Measurements from ENCODE around the gene ABHD5. TPM values are rescaled to one million over a fixed set of nuclear protein-coding genes. Genes with fewer than 3 reads are reported as not detected.
A peak's percentile ranks its signal among the peaks of the same experiment; 100 is the strongest.

ABHD5 gene
- total RNA-seq, 4 donors from 2014 or later: 12.4 to 50.6 (median 22.8) TPM

GRCh38 chr3:43748645-43749044 is 57.9 kb downstream of the ABHD5 start:
- TF ChIP-seq, protein P1, sequence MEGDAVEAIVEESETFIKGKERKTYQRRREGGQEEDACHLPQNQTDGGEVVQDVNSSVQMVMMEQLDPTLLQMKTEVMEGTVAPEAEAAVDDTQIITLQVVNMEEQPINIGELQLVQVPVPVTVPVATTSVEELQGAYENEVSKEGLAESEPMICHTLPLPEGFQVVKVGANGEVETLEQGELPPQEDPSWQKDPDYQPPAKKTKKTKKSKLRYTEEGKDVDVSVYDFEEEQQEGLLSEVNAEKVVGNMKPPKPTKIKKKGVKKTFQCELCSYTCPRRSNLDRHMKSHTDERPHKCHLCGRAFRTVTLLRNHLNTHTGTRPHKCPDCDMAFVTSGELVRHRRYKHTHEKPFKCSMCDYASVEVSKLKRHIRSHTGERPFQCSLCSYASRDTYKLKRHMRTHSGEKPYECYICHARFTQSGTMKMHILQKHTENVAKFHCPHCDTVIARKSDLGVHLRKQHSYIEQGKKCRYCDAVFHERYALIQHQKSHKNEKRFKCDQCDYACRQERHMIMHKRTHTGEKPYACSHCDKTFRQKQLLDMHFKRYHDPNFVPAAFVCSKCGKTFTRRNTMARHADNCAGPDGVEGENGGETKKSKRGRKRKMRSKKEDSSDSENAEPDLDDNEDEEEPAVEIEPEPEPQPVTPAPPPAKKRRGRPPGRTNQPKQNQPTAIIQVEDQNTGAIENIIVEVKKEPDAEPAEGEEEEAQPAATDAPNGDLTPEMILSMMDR (IDR thresholded peaks at IDR 0.05): no peak
- no peak for TF ChIP-seq POLR2A (IDR thresholded peaks at IDR 0.05)
- Histone ChIP-seq H3K36me3 (no peaks in the 10 kb centered on the region), H3K4me3 (no peak overlapping the region), H3K27me3 (no peaks in the 10 kb centered on the region), H3K27ac (no peak overlapping the region), H3K4me1 (no peaks in the 10 kb centered on the region), H3K9me3 (peaks cover 0 to 9% (median 0%) of the 10 kb centered on the region in 4 donors)
- no peak for DNase-seq

DNA sequence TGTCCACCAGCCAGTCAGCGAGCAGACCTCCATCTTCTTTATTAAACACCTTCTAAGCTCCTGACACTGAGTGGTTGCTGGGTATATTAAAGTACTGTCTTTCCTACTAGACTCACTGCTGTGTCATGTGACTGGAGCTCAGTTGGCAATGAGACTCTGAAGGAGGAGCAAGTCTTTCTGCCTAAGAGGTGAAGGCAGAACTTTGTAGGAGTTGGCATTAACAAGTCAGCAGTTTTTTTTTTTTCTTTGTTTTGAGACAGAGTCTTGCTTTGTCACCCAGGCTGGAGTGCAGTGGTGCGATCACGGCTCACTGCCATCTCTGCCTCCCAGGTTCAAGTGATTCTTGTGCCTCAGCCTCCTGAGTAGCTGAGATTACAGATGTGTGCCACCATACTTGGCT is 62.2 kb downstream of the ABHD5 start:
- no peaks in the 10 kb centered on the region for H3K9me3 ChIP-seq
- H3K4me1 ChIP-seq: peaks cover 0 to 5% (median 0%) of the 10 kb centered on the region in 4 donors
- no peaks in the 10 kb centered on the region for H3K27me3 ChIP-seq
- DNase-seq: no peak
- H3K4me3 ChIP-seq: no peak overlapping the region
- no peaks in the 10 kb centered on the region for H3K36me3 ChIP-seq
- TF ChIP-seq, protein P1 (IDR thresholded peaks at IDR 0.05): no peak
- no peak for TF ChIP-seq POLR2A (IDR thresholded peaks at IDR 0.05)
- no peak overlapping the region for H3K27ac ChIP-seq

DNA sequence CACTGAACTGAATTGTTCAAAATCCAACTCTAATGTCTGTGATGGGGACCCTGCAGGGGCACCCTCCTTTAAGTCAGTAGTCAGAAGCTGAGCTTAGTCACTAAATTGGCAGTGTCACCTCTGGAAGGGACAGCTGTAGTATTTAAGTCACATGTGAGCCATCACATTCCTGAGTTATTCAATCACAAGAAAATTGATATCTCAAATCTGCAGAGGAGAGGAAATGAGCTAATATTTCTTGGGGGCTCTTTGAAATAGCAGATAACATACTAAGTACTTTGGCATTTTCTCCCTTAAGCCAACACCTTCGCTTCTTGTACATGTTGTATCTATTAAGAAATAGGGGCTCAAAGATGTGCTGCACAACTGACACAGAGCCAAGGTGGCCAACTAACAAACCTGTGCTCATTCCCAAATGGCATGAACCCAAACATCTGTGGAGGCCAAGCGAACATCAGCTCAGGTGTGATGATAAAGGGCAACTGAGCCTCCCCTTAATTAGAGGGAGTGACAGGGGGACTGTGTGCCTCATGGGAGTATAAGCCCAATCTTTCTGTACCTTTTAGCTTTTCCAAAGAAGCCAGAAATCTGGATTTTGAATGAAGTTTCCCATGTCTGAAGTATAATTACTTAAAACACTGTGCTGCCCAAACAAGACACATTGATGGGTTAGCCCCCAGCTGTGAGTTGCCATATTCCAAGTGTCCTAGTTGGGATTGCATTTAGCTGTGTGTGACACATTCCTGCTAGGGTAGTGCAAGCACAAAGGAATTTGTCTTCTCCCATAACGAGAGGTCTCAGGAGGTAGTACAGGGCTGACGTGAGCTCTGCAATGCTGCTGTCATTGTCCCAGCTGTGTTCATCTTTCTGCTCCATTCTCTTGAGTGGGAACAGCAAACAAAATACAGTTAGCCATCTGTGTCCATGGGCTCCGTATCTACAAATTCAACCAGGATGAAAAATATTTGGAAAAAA is 63.3 kb downstream of the ABHD5 start:
- no peak for TF ChIP-seq POLR2A (IDR thresholded peaks at IDR 0.05)
- TF ChIP-seq, protein P1 (IDR thresholded peaks at IDR 0.05): no peak
- no peak for DNase-seq
- no peak overlapping the region for H3K27ac ChIP-seq

DNA sequence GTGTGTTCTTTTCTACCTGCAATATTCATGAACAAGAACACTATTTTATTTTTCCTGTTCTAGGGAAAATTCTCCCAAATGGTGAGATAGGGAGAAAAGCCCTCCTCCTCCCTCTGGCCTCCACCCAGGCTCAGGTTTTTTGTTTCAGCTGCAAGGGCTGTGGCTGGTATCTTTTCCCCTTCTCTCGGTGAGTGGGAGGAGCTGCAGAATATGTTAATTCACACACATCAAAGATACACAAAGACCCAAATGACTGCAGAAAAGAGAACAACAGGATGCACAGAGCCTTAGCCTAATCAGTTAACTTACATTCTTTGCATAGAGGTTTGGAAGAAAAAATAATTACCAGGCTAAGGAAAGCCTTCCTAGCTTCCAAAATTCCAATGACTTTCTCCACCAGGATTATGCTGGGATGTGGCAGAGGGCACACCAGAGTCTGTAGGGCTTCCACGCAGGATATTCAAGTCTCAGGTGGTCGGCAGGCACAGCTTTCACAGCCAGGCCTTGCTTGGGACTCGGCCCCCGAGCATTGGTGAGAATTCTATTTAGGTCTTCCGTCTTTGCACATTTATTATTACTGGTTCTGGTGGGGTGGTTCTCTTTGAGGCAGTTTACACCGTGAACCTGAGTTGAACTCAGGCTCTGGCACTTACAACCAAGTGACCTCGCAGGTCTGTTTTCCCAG is 64.9 kb downstream of the ABHD5 start:
- H3K36me3 ChIP-seq: no peaks in the 10 kb centered on the region
- no peak overlapping the region for H3K4me3 ChIP-seq
- peaks cover 0 to 23% (median 0%) of the 10 kb centered on the region in 4 donors for H3K4me1 ChIP-seq
- H3K27me3 ChIP-seq: no peaks in the 10 kb centered on the region
- H3K27ac ChIP-seq: no peak overlapping the region
- no peaks in the 10 kb centered on the region for H3K9me3 ChIP-seq
- DNase-seq: no peak
- TF ChIP-seq, protein P1 (IDR thresholded peaks at IDR 0.05): no peak
- TF ChIP-seq POLR2A (IDR thresholded peaks at IDR 0.05): no peak

More for the DNA sequence above, 63.3 kb downstream of the ABHD5 start:
- Histone ChIP-seq H3K4me3 (no peak overlapping the region), H3K9me3 (no peaks in the 10 kb centered on the region), H3K27me3 (no peaks in the 10 kb centered on the region), H3K36me3 (no peaks in the 10 kb centered on the region), H3K4me1 (peaks cover 0 to 13% (median 0%) of the 10 kb centered on the region in 4 donors)

DNA sequence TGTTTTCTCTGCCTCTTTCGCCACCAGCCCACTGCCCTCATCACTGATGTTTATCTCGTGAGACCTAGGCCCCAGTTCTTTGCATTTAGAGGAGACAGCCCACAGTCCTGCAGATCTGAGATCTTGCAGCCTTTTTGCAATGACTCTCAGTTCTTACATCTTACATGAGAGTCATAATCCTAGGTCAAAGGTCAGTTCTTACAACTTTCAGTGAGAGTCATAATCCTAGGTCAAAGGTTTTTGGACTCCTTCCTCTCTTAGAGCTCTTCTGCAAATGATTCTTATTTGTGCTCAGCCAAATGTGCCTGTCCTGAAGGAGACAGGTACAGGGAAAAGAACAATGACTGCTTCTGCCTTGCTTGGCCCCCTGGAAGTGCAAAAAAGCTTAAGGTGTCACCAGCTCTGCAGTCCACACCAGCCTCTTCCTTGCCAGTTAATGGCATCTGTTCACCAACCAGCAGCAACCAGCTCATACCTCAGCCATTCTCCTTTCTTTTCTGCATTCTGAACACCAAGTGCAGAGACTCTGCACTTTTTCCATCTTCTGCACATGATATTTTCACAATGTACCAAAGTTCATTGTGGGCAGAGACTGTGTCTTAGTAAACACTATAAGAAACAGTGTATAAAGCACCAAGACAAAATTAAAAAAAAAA is 67.1 kb downstream of the ABHD5 start:
- DNase-seq: no peak

More for the DNA sequence above, 67.1 kb downstream of the ABHD5 start:
- Histone ChIP-seq H3K27ac (peak overlapping the region in 2 of 4 donors; percentile 71 to 79), H3K4me3 (no peak overlapping the region), H3K27me3 (no peaks in the 10 kb centered on the region), H3K9me3 (no peaks in the 10 kb centered on the region), H3K36me3 (no peaks in the 10 kb centered on the region), H3K4me1 (peaks cover 0 to 23% (median 0%) of the 10 kb centered on the region in 4 donors)
- TF ChIP-seq, protein P1 (IDR thresholded peaks at IDR 0.05): no peak
- no peak for TF ChIP-seq POLR2A (IDR thresholded peaks at IDR 0.05)

Data from Peyer's patch (tissue), 4 donors.